ENCODE data around the gene TEAD1. TPM values are rescaled to one million over a fixed set of nuclear protein-coding genes. Genes with fewer than 3 reads are reported as not detected.

The TEAD1 gene
- total RNA-seq, 1 donor from 2014 or later = 62.5 TPM

- H3K27me3 Mint-ChIP-seq (ENCODE audit: unreplicated experiment) = peaks cover 2% of the 10 kb centered on the region
- peak overlapping the region; percentile 52 for H3K4me3 Mint-ChIP-seq (ENCODE audit: unreplicated experiment)
- TF ChIP-seq, protein P1, sequence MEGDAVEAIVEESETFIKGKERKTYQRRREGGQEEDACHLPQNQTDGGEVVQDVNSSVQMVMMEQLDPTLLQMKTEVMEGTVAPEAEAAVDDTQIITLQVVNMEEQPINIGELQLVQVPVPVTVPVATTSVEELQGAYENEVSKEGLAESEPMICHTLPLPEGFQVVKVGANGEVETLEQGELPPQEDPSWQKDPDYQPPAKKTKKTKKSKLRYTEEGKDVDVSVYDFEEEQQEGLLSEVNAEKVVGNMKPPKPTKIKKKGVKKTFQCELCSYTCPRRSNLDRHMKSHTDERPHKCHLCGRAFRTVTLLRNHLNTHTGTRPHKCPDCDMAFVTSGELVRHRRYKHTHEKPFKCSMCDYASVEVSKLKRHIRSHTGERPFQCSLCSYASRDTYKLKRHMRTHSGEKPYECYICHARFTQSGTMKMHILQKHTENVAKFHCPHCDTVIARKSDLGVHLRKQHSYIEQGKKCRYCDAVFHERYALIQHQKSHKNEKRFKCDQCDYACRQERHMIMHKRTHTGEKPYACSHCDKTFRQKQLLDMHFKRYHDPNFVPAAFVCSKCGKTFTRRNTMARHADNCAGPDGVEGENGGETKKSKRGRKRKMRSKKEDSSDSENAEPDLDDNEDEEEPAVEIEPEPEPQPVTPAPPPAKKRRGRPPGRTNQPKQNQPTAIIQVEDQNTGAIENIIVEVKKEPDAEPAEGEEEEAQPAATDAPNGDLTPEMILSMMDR (IDR thresholded peaks at IDR 0.05; ENCODE audit: partially characterized antibody, unreplicated experiment) = no peak
- H3K9me3 Mint-ChIP-seq (ENCODE audit: unreplicated experiment) = peaks cover 2% of the 10 kb centered on the region
- H3K27ac Mint-ChIP-seq (ENCODE audit: unreplicated experiment) = peak overlapping the region; percentile 52
- no peaks in the 10 kb centered on the region for H3K36me3 Mint-ChIP-seq (ENCODE audit: unreplicated experiment)
- peaks cover 44% of the 10 kb centered on the region for H3K4me1 Mint-ChIP-seq (ENCODE audit: low read depth, unreplicated experiment)
- peak; percentile 51 for DNase-seq
Observed at GRCh38 chr11:12845739-12846358, 171.6 kb downstream of the TEAD1 start.

DNA sequence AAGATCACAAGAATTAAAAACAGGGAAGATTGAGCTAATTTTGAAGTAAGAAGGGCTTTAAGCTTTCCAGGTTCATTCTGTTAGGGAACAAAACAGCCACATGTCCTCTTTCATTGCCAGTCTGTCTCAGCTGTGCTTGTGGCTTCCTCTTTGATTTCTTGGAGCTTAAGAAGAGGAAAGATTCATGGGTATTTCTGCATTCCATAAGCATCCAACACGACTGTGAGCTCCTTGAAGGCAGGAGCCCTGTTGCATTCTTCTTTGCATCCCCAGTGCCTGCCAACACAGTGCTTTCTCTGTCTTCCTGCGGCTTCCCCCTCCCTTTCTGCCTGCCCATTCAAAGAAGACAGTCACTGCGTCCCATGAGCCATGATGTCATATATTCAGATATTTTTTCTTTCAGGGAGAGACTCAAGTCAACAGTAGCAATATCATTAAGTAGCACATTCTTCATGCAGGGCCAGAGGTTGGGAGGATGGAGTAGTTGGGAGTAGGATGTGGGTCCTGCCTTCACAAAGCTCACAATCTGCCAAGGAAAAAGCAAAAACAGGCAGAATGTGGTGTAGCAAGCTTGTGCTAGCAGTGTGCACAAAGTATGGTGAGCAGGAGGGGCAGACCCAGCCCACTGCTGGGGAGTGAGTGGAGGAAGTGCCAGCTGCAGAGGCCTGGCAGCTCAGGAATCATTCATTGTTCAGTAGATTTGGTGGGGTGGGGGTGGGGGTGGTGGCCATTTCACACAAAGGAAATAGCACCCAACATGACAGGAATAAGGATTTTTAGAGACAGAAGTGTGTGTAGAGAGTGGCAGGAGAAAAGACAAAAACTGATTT is 172.8 kb downstream of the TEAD1 start:
- peaks cover 2% of the 10 kb centered on the region for H3K27me3 Mint-ChIP-seq (ENCODE audit: unreplicated experiment)
- DNase-seq = no peak
- peak overlapping the region; percentile 9 for H3K4me3 Mint-ChIP-seq (ENCODE audit: unreplicated experiment)
- TF ChIP-seq, protein P1 (IDR thresholded peaks at IDR 0.05; ENCODE audit: partially characterized antibody, unreplicated experiment) = no peak
- H3K9me3 Mint-ChIP-seq (ENCODE audit: unreplicated experiment) = peaks cover 2% of the 10 kb centered on the region
- H3K4me1 Mint-ChIP-seq (ENCODE audit: low read depth, unreplicated experiment) = peaks cover 35% of the 10 kb centered on the region
- no peaks in the 10 kb centered on the region for H3K36me3 Mint-ChIP-seq (ENCODE audit: unreplicated experiment)
- H3K27ac Mint-ChIP-seq (ENCODE audit: unreplicated experiment) = peak overlapping the region; percentile 62

DNA sequence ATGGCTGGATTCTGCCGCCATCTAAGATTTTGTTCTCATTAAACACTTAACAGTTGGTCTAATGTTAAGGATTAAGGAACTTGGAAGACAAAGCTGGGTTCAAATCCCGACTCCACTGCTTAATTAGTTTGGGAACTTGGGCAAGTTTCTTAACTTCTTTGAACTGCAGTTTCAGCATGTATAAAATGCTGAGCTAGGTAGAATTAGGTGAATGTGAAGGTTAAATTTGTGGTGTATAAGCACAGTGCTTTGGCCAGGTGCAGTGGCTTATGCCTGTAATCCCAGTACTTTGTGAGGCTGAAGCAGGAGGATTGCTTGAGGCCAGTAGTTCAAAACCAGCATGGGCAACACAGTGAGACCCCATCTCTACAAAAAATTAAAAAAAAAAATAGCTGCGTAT is 174.2 kb downstream of the TEAD1 start:
- no peak overlapping the region for H3K4me3 Mint-ChIP-seq (ENCODE audit: unreplicated experiment)
- peaks cover 2% of the 10 kb centered on the region for H3K27me3 Mint-ChIP-seq (ENCODE audit: unreplicated experiment)
- no peak overlapping the region for H3K27ac Mint-ChIP-seq (ENCODE audit: unreplicated experiment)
- DNase-seq = no peak
- TF ChIP-seq, protein P1 (IDR thresholded peaks at IDR 0.05; ENCODE audit: partially characterized antibody, unreplicated experiment) = no peak
- H3K36me3 Mint-ChIP-seq (ENCODE audit: unreplicated experiment) = no peaks in the 10 kb centered on the region
- H3K9me3 Mint-ChIP-seq (ENCODE audit: unreplicated experiment) = peaks cover 2% of the 10 kb centered on the region
- H3K4me1 Mint-ChIP-seq (ENCODE audit: low read depth, unreplicated experiment) = peaks cover 28% of the 10 kb centered on the region

GRCh38 chr11:12853325-12853651 is 179.1 kb downstream of the TEAD1 start:
- DNase-seq = no peak
- peaks cover 7% of the 10 kb centered on the region for H3K27me3 Mint-ChIP-seq (ENCODE audit: unreplicated experiment)
- H3K9me3 Mint-ChIP-seq (ENCODE audit: unreplicated experiment) = peaks cover 2% of the 10 kb centered on the region
- H3K4me1 Mint-ChIP-seq (ENCODE audit: low read depth, unreplicated experiment) = peaks cover 2% of the 10 kb centered on the region
- no peaks in the 10 kb centered on the region for H3K36me3 Mint-ChIP-seq (ENCODE audit: unreplicated experiment)
- no peak overlapping the region for H3K27ac Mint-ChIP-seq (ENCODE audit: unreplicated experiment)
- TF ChIP-seq, protein P1 (IDR thresholded peaks at IDR 0.05; ENCODE audit: partially characterized antibody, unreplicated experiment) = no peak
- no peak overlapping the region for H3K4me3 Mint-ChIP-seq (ENCODE audit: unreplicated experiment)
